Measurements from ENCODE around the gene STIMATE. TPM values are rescaled to one million over a fixed set of nuclear protein-coding genes. Genes with fewer than 3 reads are reported as not detected.

The STIMATE gene
- total RNA-seq: 22.6 TPM

DNA sequence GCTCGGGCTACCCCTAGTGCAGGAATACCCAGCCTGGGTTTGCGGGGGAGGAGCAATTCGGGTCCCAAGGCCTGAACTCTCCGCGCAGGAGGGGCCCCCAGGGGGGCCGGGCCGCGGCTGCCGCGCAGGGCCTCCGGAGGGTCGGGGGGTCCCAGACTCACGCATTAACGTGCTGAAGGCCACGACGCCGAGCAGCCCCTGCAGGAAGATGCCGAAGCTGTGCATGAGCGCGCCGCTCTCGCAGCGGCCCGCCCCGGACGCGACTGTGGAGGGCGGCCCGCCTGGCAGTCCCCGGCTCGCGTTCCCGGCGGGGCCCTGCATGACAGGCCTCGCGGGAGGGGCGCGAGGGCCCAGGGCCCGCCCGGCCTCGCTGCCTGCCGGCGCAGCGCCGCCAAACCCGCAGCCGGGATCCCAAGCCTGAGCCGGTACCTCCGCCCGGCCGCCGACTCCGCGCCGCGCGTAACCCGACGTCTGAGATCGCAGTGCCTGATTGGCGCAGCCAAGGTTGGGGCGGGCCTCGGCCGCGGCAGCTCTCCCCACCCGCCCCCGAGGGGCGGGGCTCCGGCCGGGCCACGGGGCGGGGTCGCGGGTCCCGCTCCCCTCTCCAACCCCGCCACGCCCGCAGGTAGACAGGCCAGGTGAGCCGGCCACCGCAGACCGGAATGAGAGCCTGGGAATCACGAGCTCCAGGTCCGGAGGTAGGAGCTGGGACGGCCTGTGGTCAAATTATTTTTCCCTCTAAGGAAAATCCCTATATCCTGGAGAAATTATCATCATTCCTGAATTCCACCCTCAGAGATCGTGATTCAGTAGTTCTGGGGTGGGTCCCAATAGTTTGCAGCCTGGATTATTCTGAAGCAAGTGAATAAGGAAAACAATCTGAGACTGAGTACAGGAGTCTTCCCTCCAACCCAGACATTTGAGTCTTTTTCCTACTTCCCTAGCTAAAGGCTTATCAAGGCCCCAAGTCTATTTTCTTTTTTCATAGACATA, at the start of gene STIMATE:
STIMATE (minus strand) TSS at position 419 of the 993 bp plus-strand sequence; CDS start at position 321, 98 bp downstream.
- intact Hi-C loops (cut with DNase I): no loop called here
- ATAC-seq (peak; percentile 98), DNase-seq (ENCODE audit: low spot score) (peak; percentile 93)

GRCh38 chr3:52939600-52939999, 42.3 kb upstream of the STIMATE start:
- DNase-seq (ENCODE audit: low spot score) (no peak), ATAC-seq (no peak)
- intact Hi-C loops (cut with DNase I): no loop called here

DNA sequence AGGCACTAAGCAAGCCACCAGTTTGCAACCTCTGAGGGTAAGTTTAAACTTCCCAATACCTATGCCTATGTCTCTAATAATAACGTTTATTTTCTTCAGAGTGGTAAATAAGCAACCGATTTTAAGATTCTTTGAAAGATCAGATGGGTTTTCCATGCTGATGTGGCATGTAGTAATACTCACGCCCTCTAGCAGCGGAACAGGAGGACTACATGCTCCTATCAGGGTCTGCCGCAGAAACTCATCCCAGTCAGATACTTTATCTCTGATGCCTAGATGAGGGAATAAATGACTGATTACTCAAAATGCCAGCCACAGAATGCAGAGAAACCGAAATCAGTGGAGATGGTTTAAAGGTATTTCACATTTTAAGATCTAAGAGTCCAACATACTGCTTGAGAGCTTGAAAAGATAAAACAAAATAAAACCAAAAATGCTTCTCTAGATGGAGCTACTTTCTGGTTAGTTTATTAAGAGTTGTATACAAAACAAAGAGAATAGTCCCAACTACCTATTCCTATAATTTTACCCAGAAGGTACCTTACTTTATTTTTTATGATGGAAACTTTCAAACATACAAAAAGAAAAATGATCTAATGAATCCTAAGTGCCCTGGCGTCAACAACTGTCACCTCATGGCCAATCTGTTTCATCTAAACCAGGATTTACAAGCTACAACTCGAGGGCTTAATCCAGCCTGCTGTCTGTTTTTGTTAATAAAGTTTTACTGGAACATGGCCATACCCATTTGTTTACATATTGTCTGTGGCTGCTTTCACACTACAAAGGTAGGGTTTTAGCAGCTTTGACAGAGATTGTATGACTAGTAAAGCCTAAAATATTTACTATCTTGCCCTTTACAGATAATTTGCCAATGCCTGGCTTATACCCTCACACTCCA, 37.5 kb upstream of the STIMATE start:
- intact Hi-C loops (cut with DNase I): loop anchor here (5.0 kb wide), 1 partner anchor 238 kb away; no protein-coding TSS in a partner anchor
- DNase-seq (ENCODE audit: low spot score) (no peak), ATAC-seq (peak; percentile 87)

GRCh38 chr3:52931889-52932288, 34.5 kb upstream of the STIMATE start:
- intact Hi-C loops (cut with DNase I): loop anchor here (5.0 kb wide), 1 partner anchor 235 kb away; no protein-coding TSS in a partner anchor

DNA sequence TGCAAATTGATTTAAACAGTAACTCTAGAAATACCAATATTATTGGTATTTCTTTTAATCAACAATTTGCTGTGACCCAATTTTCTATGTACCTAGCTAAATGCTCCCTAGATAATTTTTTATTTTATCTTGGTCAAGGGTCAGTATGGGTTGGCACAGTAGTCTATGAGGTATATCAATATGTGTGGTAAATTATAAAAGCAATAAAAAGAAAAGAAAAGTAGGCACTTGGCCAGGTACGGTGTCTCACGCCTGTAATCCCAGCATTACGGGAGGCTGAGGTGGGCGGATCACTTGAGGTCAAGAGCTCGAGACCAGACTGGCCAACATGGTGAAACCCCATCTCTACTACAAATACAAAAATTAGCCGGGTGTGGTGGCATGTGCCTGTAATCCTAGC, 34.0 kb upstream of the STIMATE start:
- no peak for DNase-seq (ENCODE audit: low spot score)
- intact Hi-C loops (cut with DNase I): loop anchor here (5.0 kb wide), 1 partner anchor 234 kb away; no protein-coding TSS in a partner anchor

More at GRCh38 chr3:52931889-52932288, 34.5 kb upstream of the STIMATE start:
- no peak for ATAC-seq
- no peak for DNase-seq (ENCODE audit: low spot score)

GRCh38 chr3:52930748-52931147, 33.4 kb upstream of the STIMATE start:
- ATAC-seq (no peak), DNase-seq (ENCODE audit: low spot score) (no peak)
- intact Hi-C loops (cut with DNase I): loop anchor here (5.0 kb wide), 1 partner anchor 233 kb away; no protein-coding TSS in a partner anchor

More for the DNA sequence above, 34.0 kb upstream of the STIMATE start:
- no peak for ATAC-seq

- ATAC-seq (no peak), DNase-seq (ENCODE audit: low spot score) (no peak)
- intact Hi-C loops (cut with DNase I): no loop called here
Observed at GRCh38 chr3:52926554-52926953, 29.2 kb upstream of the STIMATE start.

DNA sequence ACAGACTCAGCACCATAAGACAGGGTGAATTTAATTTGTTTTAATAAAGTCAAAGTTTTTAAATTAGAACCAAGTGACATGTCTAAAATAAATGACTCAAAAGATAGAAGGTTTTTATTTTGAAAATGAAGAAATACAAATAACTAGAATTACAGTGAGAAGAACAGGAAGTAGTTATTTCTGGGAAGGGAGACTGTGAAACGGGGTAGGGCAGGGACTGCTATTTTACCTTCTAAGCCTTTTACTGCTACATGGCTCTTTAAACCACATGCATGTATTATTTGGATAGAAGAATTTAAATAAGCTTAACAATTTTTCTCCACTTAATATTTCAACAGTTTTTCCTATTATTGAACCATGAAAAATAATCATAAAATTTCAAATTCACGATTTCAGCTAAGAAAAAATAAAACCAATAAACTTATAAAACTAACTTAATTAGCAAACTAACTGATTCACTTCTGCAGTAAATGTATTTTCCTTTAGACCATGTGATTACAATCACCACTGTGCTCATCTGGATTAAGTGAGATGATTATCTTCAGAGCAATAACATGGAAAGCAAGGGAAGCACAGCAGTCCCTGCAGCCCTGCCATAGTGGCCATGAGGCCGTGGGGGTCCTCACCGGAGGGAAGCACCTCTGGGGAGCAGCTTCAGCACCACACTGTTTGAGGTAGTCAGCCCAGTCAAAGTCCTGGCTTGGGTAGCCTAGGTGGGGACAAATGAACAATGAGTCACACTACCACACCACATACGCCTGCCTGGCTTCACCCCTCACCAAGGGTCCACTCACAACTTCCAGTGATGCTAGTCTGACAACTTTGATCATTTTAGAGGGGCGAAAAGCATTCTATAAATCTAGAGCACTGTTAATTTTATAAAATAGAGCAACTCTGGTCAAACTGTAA, 28.3 kb upstream of the STIMATE start:
- DNase-seq (ENCODE audit: low spot score) (no peak), ATAC-seq (no peak)
- intact Hi-C loops (cut with DNase I): no loop called here

DNA sequence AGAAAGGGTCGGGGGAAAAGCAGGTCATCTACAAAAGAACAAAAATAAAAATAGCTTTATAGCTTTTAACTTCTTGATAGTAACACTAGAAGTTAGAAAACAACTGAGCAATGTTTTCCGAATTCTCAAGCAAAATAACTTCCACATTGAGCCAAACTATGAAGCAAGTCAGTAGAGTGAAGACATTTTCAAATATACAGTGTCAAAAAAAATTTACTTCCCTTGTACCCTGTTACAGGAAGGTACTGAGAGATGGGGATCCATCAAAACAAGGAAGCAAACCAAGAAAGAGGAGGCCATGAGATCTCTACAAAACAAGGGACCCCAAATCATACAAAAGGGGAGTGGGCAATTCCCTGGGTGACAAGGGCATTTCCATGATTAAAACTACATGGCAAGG, 26.6 kb upstream of the STIMATE start:
- ATAC-seq (no peak), DNase-seq (ENCODE audit: low spot score) (no peak)
- intact Hi-C loops (cut with DNase I): no loop called here

DNA sequence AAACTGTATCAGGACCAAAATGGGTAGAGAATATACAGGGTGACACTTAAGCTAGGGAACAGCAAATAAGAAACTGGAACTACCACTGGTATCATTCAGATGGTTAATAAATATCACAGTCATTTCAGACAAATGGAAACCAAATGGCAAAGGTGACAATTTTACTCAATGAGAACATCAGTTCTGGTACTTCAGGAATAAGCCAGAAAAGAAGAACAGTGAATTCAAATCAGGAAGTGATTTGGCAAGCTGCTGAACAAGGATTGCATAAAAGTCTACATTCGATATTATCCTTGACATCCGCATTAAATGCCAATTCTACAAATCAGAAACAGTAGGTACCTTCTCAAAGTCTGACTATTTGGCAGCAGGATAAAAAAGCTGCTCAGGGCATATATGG, 23.5 kb upstream of the STIMATE start:
- DNase-seq (ENCODE audit: low spot score): no peak

DNA sequence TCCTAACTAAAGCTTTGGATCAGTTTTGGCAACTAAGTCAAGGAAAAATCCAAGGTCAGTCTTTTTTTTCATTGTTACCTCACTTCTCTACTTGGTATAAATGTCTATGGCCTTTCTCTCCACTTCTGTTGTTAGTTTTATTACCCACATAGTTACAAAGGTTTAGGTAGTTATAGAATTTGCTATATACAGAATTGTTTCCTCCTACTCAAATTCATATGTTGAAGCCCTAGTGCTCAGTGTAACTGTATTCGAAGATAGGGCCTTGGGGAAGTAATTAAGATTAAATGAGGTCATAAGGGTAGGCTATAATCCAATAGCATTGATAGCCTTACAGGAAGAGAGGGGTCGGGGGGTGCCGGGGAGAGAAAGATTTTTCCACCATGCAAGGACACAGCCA, 19.7 kb upstream of the STIMATE start:
- no peak for DNase-seq (ENCODE audit: low spot score)
- ATAC-seq: no peak
- intact Hi-C loops (cut with DNase I): no loop called here

More for the DNA sequence above, 23.5 kb upstream of the STIMATE start:
- no peak for ATAC-seq
- intact Hi-C loops (cut with DNase I): no loop called here

GRCh38 chr3:52915294-52915693, 17.9 kb upstream of the STIMATE start:
- intact Hi-C loops (cut with DNase I): no loop called here
- ATAC-seq (no peak), DNase-seq (ENCODE audit: low spot score) (no peak)

DNA sequence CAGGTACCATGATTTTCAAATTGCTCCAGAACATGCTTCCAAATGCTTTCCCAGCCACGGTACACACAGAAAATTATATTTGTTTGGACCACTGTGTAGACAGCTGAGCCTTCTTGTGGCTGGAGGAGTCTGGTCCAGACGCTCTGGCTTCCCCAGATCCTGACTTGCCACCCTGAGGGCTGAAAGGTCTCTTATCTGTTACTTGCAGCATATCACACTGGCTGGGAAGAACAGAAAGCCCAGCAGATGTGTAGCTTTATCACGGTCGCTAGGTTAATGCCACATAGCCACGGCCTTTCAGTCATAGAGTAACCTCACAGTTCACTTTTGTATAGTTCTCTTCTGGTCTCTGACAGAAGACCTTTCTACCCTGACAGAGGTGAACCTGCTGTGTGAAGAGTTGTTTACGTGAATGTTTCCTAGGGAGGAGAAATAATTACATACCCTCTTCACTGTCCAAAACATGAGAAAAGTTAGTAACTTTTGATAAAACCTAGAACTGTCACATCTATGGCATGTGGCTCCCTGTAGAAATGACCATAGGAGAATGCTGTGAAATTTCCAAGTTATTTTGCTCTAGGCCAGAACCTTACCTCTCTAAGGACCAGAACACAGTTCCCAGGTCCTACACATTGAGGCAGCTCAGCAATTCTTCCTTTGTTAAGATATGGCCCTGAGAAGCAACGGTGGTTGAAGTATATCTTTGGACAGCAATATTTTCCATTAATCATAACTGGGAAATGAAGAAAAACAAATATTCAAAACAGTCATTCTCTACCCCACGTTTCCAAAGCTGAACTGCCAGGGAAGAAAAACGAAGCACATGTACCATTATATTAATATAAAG, 15.8 kb upstream of the STIMATE start:
- ATAC-seq: no peak
- intact Hi-C loops (cut with DNase I): no loop called here

DNA sequence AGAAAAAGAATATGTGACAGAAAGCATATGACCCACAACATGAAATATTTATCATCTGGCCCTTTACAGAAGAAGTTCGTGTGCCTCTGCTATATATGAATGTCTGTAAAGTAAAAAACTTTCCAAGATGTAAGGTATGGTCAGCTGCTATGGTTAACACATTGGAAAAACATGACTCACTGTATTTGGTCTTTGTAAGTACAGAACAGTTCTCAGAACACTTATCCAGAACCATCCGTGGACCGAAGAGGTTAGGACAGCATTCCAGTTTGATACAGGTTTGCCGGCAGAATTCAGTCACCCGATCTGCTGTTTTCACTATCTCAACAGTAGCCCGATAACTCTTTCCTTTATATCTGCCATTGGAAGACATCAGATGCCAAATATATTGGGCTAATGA, 13.5 kb upstream of the STIMATE start:
- DNase-seq (ENCODE audit: low spot score) (no peak), ATAC-seq (no peak)
- intact Hi-C loops (cut with DNase I): no loop called here

More for the DNA sequence above, 15.8 kb upstream of the STIMATE start:
- DNase-seq (ENCODE audit: low spot score): no peak

DNA sequence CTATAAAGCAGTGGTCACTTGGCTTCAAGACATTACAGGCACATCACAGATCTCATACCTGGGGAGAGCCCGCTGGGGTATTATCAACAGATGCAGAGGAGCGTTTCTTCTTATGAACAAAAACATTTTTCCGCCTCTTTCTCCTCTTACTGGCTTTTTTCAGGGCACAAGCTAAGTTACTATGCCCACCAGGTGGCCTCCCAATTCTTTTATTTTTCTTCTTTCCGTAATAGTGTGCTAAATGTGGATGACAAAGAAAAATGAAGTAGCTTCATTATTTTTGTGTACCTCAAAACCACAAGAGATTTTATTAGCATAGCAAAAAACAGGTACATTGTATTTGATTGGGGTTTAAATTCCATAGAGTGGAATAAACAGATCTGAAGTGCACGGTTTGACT, 10.1 kb upstream of the STIMATE start:
- no peak for DNase-seq (ENCODE audit: low spot score)
- ATAC-seq: no peak
- intact Hi-C loops (cut with DNase I): no loop called here

DNA sequence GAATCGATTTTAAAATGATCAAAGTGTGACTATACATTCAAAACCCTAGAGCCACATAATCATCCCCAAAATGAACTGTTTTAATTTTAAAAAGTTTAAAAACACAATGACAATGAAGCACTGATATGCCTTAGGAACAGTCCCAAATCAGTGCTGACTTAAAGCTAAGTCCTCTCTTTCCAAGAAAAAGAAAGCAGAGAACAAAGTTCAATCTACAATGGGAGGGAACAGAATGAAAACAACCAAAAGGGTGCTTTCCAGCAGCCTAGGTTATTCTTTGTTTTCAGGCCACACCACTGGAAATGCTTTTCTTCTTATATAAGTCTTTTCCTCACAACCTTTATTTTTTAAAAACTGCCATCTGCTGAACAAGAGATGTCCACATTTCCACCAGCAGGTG, 7.2 kb upstream of the STIMATE start:
- intact Hi-C loops (cut with DNase I): no loop called here
- DNase-seq (ENCODE audit: low spot score): no peak
- no peak for ATAC-seq

- DNase-seq (ENCODE audit: low spot score): no peak
- ATAC-seq: no peak
- intact Hi-C loops (cut with DNase I): no loop called here
Observed at GRCh38 chr3:52904000-52904399, 6.7 kb upstream of the STIMATE start.

Measured in sciatic nerve (tissue), 2 donors.